Natural killer cell (primary cell): Measurements from ENCODE around the gene AFAP1L1. TPM values are rescaled to one million over a fixed set of nuclear protein-coding genes. Genes with fewer than 3 reads are reported as not detected.

Experiments used
- ATAC-seq, 3 donors: fragments of 150-1000 bp in 2 of 3; fragments of 200-7000 bp in 1 of 3; cut with Tn5 transposase; 1 replicate in 1 of 3; 2 replicates in 2 of 3; pipeline ENCODE4 v1.10.0; 2021; ENCODE audit warnings: mild to moderate bottlenecking in 2 of 3, moderate library complexity in 2 of 3
- DNase-seq, 2 donors: peaks; one replicate each; pipeline versions ENCODE4 v3.0.0 to v3.0.0-alpha.2; 2013 to 2021; ENCODE audit warnings: mixed read lengths in 1 of 2
- H3K27ac ChIP-seq: one replicate; pipeline ENCODE4 v1.5.1; 2013; ENCODE audit warnings: mild to moderate bottlenecking, low read length
- H3K27me3 ChIP-seq: one replicate; pipeline ENCODE4 v1.6.1; 2013; ENCODE audit warnings: low read length; ENCODE audit not compliant: control insufficient read depth, insufficient read depth
- H3K36me3 ChIP-seq: one replicate; pipeline ENCODE4 v1.6.1; 2013; ENCODE audit warnings: low read length; ENCODE audit not compliant: control insufficient read depth, insufficient read depth
- H3K4me1 ChIP-seq: one replicate; pipeline ENCODE4 v1.6.1; 2013; ENCODE audit warnings: low read length; ENCODE audit not compliant: control insufficient read depth, insufficient read depth
- H3K4me3 ChIP-seq: one replicate; pipeline ENCODE4 v1.5.1; 2013; ENCODE audit warnings: low read length
- H3K9me3 ChIP-seq: one replicate; pipeline ENCODE4 v1.6.1; 2013; ENCODE audit warnings: low read length; ENCODE audit not compliant: control insufficient read depth, insufficient read depth
- H3K27ac Mint-ChIP-seq, 2 donors: one replicate each; pipeline ENCODE4 v1.8.0; 2022; ENCODE audit warnings: mild to moderate bottlenecking in 2 of 2, mixed read lengths in 2 of 2, moderate library complexity in 1 of 2
- H3K27me3 Mint-ChIP-seq, 2 donors: one replicate each; pipeline ENCODE4 v1.8.0; 2022; ENCODE audit warnings: low read depth in 2 of 2, mixed read lengths in 2 of 2
- H3K36me3 Mint-ChIP-seq: one replicate; pipeline ENCODE4 v1.8.0; 2022; ENCODE audit warnings: mixed read lengths
- H3K4me1 Mint-ChIP-seq, 2 donors: one replicate each; pipeline ENCODE4 v1.8.0; 2022; ENCODE audit warnings: mixed read lengths in 2 of 2
- H3K4me3 Mint-ChIP-seq: one replicate; pipeline ENCODE4 v1.8.0; 2022; ENCODE audit warnings: mild to moderate bottlenecking, moderate library complexity, mixed read lengths
- H3K9me3 Mint-ChIP-seq, 2 donors: one replicate each; pipeline ENCODE4 v1.8.0; 2022; ENCODE audit warnings: mixed read lengths in 2 of 2
- WGBS: methylation state at CpG from one replicate; pipeline ENCODE4 v1.1.7; 2013; ENCODE audit warnings: missing lambda C conversion rate; ENCODE audit not compliant: insufficient coverage; 5-methylcytosine and 5-hydroxymethylcytosine counted together
- intact Hi-C: fragments of 100-400 bp; cut with micrococcal nuclease; formaldehyde crosslinking; loops from one replicate; pipeline ENCODE4 v1.14.2; 2022
- total RNA-seq, 4 donors: library from RNA; stranded (reverse); fragments of 120-200 nt in 1 of 4; gene quantifications; one replicate each; pipeline versions ENCODE4 v1.2.3 to v1.2.4, GENCODE V29; 2013 to 2022
- TF ChIP-seq, protein P1 (sequence below): fragments of 200-600 bp; IDR thresholded peaks from one replicate; pipeline ENCODE4 v1.8.0; 2022; ENCODE audit warnings: antibody characterized with exemption

Gene AFAP1L1
- total RNA-seq, 3 donors from 2014 or later (not counting 1 experiment from before 2014, with no cell fraction given), result 0.23 to 1.5 TPM; not detected in 1

- no peaks in the 10 kb centered on the region for H3K27me3 ChIP-seq
- no peaks in the 10 kb centered on the region for H3K36me3 Mint-ChIP-seq
- no peak for DNase-seq
- H3K36me3 ChIP-seq, result no peaks in the 10 kb centered on the region
- no peaks in the 10 kb centered on the region for H3K9me3 Mint-ChIP-seq
- 97% methylated on average over 20 of the region's 20 CpGs for WGBS
- H3K4me1 ChIP-seq, result no peaks in the 10 kb centered on the region
- intact Hi-C loops, result loop anchor here (5.0 kb wide), 1 partner anchor 232 kb away; the partner anchor contains the start of gene ABLIM3
- H3K4me1 Mint-ChIP-seq, result no peaks in the 10 kb centered on the region
- ATAC-seq, result no peak
- TF ChIP-seq, protein P1, sequence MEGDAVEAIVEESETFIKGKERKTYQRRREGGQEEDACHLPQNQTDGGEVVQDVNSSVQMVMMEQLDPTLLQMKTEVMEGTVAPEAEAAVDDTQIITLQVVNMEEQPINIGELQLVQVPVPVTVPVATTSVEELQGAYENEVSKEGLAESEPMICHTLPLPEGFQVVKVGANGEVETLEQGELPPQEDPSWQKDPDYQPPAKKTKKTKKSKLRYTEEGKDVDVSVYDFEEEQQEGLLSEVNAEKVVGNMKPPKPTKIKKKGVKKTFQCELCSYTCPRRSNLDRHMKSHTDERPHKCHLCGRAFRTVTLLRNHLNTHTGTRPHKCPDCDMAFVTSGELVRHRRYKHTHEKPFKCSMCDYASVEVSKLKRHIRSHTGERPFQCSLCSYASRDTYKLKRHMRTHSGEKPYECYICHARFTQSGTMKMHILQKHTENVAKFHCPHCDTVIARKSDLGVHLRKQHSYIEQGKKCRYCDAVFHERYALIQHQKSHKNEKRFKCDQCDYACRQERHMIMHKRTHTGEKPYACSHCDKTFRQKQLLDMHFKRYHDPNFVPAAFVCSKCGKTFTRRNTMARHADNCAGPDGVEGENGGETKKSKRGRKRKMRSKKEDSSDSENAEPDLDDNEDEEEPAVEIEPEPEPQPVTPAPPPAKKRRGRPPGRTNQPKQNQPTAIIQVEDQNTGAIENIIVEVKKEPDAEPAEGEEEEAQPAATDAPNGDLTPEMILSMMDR, result no peak
- no peak overlapping the region for H3K4me3 Mint-ChIP-seq
- no peaks in the 10 kb centered on the region for H3K9me3 ChIP-seq
- no peak overlapping the region for H3K4me3 ChIP-seq
- no peak overlapping the region for H3K27ac Mint-ChIP-seq
- no peaks in the 10 kb centered on the region for H3K27me3 Mint-ChIP-seq
- H3K27ac ChIP-seq, result no peak overlapping the region
Observed at GRCh38 chr5:149374303-149374702, 102.6 kb downstream of the AFAP1L1 start.

DNA sequence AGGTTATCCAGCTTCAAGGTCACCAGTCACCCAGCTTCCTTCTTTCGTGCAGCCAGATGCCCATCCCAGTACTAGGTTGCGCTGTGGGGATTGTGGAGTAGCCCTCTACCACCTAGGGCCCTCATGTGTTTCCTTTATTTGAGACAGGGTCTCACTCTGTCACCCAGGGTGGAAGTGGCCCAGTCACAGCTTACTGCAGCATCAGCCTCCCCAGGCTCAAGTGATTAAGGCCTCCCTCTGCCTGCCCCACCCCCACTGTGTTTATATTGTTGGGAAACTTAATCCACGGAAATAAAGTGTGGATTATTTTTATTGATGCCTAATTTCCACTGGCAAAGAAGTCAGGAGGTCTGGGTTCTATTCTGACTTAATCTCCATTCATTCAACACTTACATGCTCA, 103.1 kb downstream of the AFAP1L1 start:
- intact Hi-C loops, result loop anchor here (5.0 kb wide), 1 partner anchor 232 kb away; the partner anchor contains the start of gene ABLIM3

DNA sequence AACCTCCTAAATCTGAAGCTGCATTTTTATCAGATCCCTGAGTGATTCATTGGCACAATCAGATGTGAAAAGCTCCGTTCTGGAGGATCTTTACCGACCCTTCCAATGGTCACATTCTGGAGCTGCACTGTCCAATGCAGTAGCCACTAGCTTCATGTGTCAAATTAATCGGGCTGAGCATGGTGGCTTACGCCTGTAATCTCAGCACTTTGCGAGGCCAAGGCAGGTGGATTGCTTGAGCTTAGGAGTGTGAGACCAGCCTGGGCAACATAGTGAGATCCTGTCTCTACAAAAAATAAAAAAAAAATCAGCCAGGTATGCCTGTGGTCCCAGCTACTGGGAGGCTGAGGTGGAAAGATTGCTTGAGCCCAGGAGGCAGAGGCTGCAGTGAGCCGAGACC, 103.8 kb downstream of the AFAP1L1 start:
- no peaks in the 10 kb centered on the region for H3K9me3 ChIP-seq
- no peak overlapping the region for H3K27ac Mint-ChIP-seq
- TF ChIP-seq, protein P1, result no peak
- H3K4me1 Mint-ChIP-seq, result no peaks in the 10 kb centered on the region
- no peak for ATAC-seq
- H3K27ac ChIP-seq, result no peak overlapping the region
- intact Hi-C loops, result no loop called here
- H3K27me3 ChIP-seq, result no peaks in the 10 kb centered on the region
- H3K4me3 Mint-ChIP-seq, result no peak overlapping the region
- no peaks in the 10 kb centered on the region for H3K4me1 ChIP-seq
- no peaks in the 10 kb centered on the region for H3K9me3 Mint-ChIP-seq
- H3K27me3 Mint-ChIP-seq, result no peaks in the 10 kb centered on the region
- H3K4me3 ChIP-seq, result no peak overlapping the region
- no peaks in the 10 kb centered on the region for H3K36me3 Mint-ChIP-seq
- DNase-seq, result no peak
- WGBS, result 94% methylated on average over 6 of the region's 6 CpGs
- H3K36me3 ChIP-seq, result no peaks in the 10 kb centered on the region

More for the DNA sequence above, 103.1 kb downstream of the AFAP1L1 start:
- no peaks in the 10 kb centered on the region for H3K9me3 Mint-ChIP-seq
- H3K4me3 Mint-ChIP-seq, result no peak overlapping the region
- H3K27me3 ChIP-seq, result no peaks in the 10 kb centered on the region
- ATAC-seq (no peak), DNase-seq (no peak)
- no peak overlapping the region for H3K27ac ChIP-seq
- no peaks in the 10 kb centered on the region for H3K36me3 ChIP-seq
- TF ChIP-seq, protein P1, result no peak
- H3K27ac Mint-ChIP-seq, result no peak overlapping the region
- no peak overlapping the region for H3K4me3 ChIP-seq
- no peaks in the 10 kb centered on the region for H3K36me3 Mint-ChIP-seq
- H3K4me1 ChIP-seq, result no peaks in the 10 kb centered on the region
- H3K27me3 Mint-ChIP-seq, result no peaks in the 10 kb centered on the region
- no peaks in the 10 kb centered on the region for H3K4me1 Mint-ChIP-seq
- no peaks in the 10 kb centered on the region for H3K9me3 ChIP-seq
- 92% methylated on average over 2 of the region's 3 CpGs for WGBS

DNA sequence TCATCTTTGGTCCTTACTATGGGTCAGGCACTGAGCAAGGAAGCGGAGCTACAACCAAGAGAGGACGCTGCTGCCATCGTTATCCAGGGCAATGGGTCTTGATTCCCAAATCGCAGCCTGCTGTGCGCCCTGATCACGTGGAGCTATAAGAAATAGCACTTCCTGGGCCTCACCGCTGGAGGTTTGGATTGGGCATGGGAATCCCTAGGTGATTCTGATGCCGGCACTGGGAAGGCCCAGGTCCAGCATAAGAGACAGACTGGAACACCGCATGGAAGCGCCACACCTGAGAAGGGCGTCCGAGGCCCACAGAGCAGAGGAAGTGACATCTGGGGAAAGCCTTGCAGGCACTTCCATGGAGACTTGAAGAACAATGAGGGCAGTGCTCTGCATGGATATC, 104.4 kb downstream of the AFAP1L1 start:
- intact Hi-C loops, result no loop called here
- ATAC-seq, result no peak
- 95% methylated on average over 12 of the region's 12 CpGs for WGBS

More for the DNA sequence above, 104.4 kb downstream of the AFAP1L1 start:
- H3K4me1 Mint-ChIP-seq, result no peaks in the 10 kb centered on the region
- no peaks in the 10 kb centered on the region for H3K27me3 Mint-ChIP-seq
- H3K27me3 ChIP-seq, result no peaks in the 10 kb centered on the region
- TF ChIP-seq, protein P1, result no peak
- H3K27ac ChIP-seq, result no peak overlapping the region
- H3K9me3 ChIP-seq, result no peaks in the 10 kb centered on the region
- H3K4me1 ChIP-seq, result no peaks in the 10 kb centered on the region
- H3K36me3 Mint-ChIP-seq, result no peaks in the 10 kb centered on the region
- H3K4me3 Mint-ChIP-seq, result no peak overlapping the region
- no peak overlapping the region for H3K4me3 ChIP-seq
- no peaks in the 10 kb centered on the region for H3K9me3 Mint-ChIP-seq
- DNase-seq, result no peak
- H3K36me3 ChIP-seq, result no peaks in the 10 kb centered on the region
- H3K27ac Mint-ChIP-seq, result no peak overlapping the region
